Measurements from ENCODE around the gene GUCY1A1. TPM values are rescaled to one million over a fixed set of nuclear protein-coding genes. Genes with fewer than 3 reads are reported as not detected.

The GUCY1A1 gene
- polyA plus RNA-seq (2011; rRNA removed), result 1.5 and 1.9 TPM in 2 replicates
- 2.0 and 2.4 TPM in 2 replicates for polyA minus RNA-seq (2011; rRNA and poly(A)+ RNA removed)

GRCh38 chr4:155666344-155667221 is at the start of gene GUCY1A1:
TSS of gene GUCY1A1 (plus strand) at chr4:155666848. CDS start at chr4:155696868, 30,020 bp downstream.
- H3K9me3 ChIP-seq (ENCODE audit: control insufficient read depth, insufficient read depth, low read length), result no peaks in the 10 kb centered on the region; the same call in 1 of the 2 replicates
- no peak for DNase-seq (ENCODE audit: low read depth, low spot score)
- ChIA-PET CTCF (interaction anchor here (0.7 kb wide), 1 partner anchor 69 kb away, joined by 3 read pairs; no protein-coding TSS in a partner anchor), POLR2A (interaction anchor here (0.6 kb wide), 1 partner anchor 119 kb away, joined by 3 read pairs; no protein-coding TSS in a partner anchor)
- H3K27me3 ChIP-seq (ENCODE audit: control insufficient read depth, insufficient read depth, low read length), result peaks cover 11% of the 10 kb centered on the region
- H3K4me3 ChIP-seq (ENCODE audit: low read depth, low read length), result peak within 1 kb of the TSS; percentile 69
- TF ChIP-seq CTCF (IDR thresholded peaks at IDR 0.05; ENCODE audit: low read depth, low read length), result no peak
- no peak within 1 kb of the TSS for H3K27ac ChIP-seq (ENCODE audit: low read depth, low read length)

- Histone ChIP-seq H3K4me3 (ENCODE audit: low read depth, low read length) (no peak overlapping the region), H3K27ac (ENCODE audit: low read depth, low read length) (no peak overlapping the region), H3K9me3 (ENCODE audit: control insufficient read depth, insufficient read depth, low read length) (no peaks in the 10 kb centered on the region), H3K27me3 (ENCODE audit: control insufficient read depth, insufficient read depth, low read length) (no peaks in the 10 kb centered on the region)
- DNase-seq (ENCODE audit: low read depth, low spot score), result no peak
- CTCF ChIA-PET, result no interaction called here
- TF ChIP-seq CTCF (IDR thresholded peaks at IDR 0.05; ENCODE audit: low read depth, low read length), result no peak
- POLR2A ChIA-PET, result no interaction called here
Observed at GRCh38 chr4:155617296-155617695, 49.4 kb upstream of the GUCY1A1 start.

GRCh38 chr4:155618183-155618838 is 48.3 kb upstream of the GUCY1A1 start:
- no peak for DNase-seq (ENCODE audit: low read depth, low spot score)
- H3K27me3 ChIP-seq (ENCODE audit: control insufficient read depth, insufficient read depth, low read length), result no peaks in the 10 kb centered on the region
- no peak overlapping the region for H3K4me3 ChIP-seq (ENCODE audit: low read depth, low read length)
- ChIA-PET CTCF (interaction anchor here (0.6 kb wide), 1 partner anchor 118 kb away, joined by 7 read pairs; no protein-coding TSS in a partner anchor), POLR2A (no interaction called here)
- no peaks in the 10 kb centered on the region for H3K9me3 ChIP-seq (ENCODE audit: control insufficient read depth, insufficient read depth, low read length)
- TF ChIP-seq CTCF (IDR thresholded peaks at IDR 0.05; ENCODE audit: low read depth, low read length), result no peak
- H3K27ac ChIP-seq (ENCODE audit: low read depth, low read length), result no peak overlapping the region

GRCh38 chr4:155620637-155621036 is 46.0 kb upstream of the GUCY1A1 start:
- Histone ChIP-seq H3K4me3 (ENCODE audit: low read depth, low read length) (no peak overlapping the region), H3K27ac (ENCODE audit: low read depth, low read length) (no peak overlapping the region), H3K9me3 (ENCODE audit: control insufficient read depth, insufficient read depth, low read length) (no peaks in the 10 kb centered on the region), H3K27me3 (ENCODE audit: control insufficient read depth, insufficient read depth, low read length) (no peaks in the 10 kb centered on the region)
- TF ChIP-seq CTCF (IDR thresholded peaks at IDR 0.05; ENCODE audit: low read depth, low read length), result no peak
- CTCF ChIA-PET, result no interaction called here
- POLR2A ChIA-PET, result no interaction called here
- DNase-seq (ENCODE audit: low read depth, low spot score), result no peak
